GM12892 (cell line): ENCODE measurements around the gene BRF1.
"Not testable (repeated sequence)": the region's sequence is repeated elsewhere in the genome, so short reads cannot be mapped to it uniquely, and the experiment has no call there.

Experiments
- POLR2A ChIP-seq: IDR thresholded peaks from 2 replicates; pipeline ENCODE4 v1.6.1; 2011; ENCODE audit warnings: low read depth, low read length, control low read depth
- POLR2AphosphoS5 ChIP-seq: IDR thresholded peaks from 2 replicates; pipeline ENCODE4 v1.6.1; 2011; ENCODE audit warnings: low read depth, low read length, control low read depth

DNA sequence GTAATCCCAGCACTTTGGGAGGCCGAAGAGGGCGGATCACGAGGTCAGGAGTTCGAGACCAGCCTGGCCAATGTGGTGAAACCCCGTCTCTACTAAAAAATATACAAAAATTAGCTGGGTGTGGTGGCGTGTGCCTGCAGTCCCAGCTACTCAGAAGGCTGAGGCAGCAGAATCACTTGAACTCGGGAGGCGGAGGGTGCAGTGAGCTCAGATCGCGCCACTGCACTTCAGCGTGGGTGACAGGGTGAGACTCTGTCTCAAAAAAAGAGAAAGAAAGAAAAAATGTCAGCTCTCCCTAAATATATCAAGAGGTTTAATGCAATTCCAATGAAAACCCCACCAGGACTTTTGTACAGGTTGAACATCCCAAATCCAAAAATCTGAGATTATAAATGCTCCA lies 3.5 kb downstream of the BRF1 start:
- TF ChIP-seq POLR2AphosphoS5, POLR2A: not testable (repeated sequence)
